Esophagus muscularis mucosa (tissue), 3 donors: Measurements from ENCODE around the gene IL6R.

Source experiments
- POLR2A ChIP-seq: fragments of 450-650 bp; IDR thresholded peaks from one replicate; pipeline ENCODE4 v1.6.1; 2017; ENCODE audit warnings: antibody characterized with exemption, moderate library complexity, mild to moderate bottlenecking, low read depth
- POLR2AphosphoS5 ChIP-seq, 2 donors: sonication (generic); formaldehyde crosslinking; IDR thresholded peaks; one replicate each; pipeline ENCODE4 v1.6.1; 2017; ENCODE audit warnings: antibody characterized with exemption in 2 of 2
- TF ChIP-seq, protein P1 (sequence below), 3 experiments: fragments of 200-600 bp in 2 of 3; fragments of 450-650 bp in 1 of 3; sonication (generic) in 2 of 3; IDR thresholded peaks; one replicate each; pipeline ENCODE4 v1.5.1; 2017 to 2019; ENCODE audit warnings: antibody characterized with exemption in 3 of 3, mild to moderate bottlenecking in 2 of 3, moderate library complexity in 1 of 3

GRCh38 chr1:154467434-154468102 lies 62.4 kb downstream of the IL6R start:
- no peak for TF ChIP-seq POLR2AphosphoS5 (IDR thresholded peaks at IDR 0.05)
- TF ChIP-seq, protein P1, sequence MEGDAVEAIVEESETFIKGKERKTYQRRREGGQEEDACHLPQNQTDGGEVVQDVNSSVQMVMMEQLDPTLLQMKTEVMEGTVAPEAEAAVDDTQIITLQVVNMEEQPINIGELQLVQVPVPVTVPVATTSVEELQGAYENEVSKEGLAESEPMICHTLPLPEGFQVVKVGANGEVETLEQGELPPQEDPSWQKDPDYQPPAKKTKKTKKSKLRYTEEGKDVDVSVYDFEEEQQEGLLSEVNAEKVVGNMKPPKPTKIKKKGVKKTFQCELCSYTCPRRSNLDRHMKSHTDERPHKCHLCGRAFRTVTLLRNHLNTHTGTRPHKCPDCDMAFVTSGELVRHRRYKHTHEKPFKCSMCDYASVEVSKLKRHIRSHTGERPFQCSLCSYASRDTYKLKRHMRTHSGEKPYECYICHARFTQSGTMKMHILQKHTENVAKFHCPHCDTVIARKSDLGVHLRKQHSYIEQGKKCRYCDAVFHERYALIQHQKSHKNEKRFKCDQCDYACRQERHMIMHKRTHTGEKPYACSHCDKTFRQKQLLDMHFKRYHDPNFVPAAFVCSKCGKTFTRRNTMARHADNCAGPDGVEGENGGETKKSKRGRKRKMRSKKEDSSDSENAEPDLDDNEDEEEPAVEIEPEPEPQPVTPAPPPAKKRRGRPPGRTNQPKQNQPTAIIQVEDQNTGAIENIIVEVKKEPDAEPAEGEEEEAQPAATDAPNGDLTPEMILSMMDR (IDR thresholded peaks at IDR 0.05), result no peak
- no peak for TF ChIP-seq POLR2A
